ENCODE measurements around the gene ERF.

ERF gene

DNA sequence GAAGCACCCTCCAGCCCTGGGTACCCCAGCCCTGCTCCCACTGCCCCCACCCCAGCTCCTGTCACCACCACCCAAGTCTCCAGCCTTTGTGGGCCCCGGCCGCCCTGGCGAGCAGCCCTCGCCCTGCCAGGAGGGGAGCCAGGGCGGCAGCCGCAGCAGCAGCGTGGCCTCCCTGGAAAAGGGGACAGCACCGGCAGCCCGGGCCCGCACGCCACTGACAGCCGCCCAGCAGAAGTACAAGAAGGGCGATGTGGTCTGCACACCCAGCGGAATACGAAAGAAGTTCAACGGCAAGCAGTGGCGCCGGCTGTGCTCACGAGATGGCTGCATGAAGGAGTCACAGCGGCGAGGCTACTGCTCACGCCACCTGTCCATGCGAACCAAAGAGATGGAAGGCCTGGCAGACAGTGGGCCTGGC is 18.1 kb upstream of the ERF start:
- H3K27me3 ChIP-seq (ENCODE audit: control insufficient read depth, insufficient read depth, low read length): no peaks in the 10 kb centered on the region
- no peaks in the 10 kb centered on the region for H3K9me3 ChIP-seq (ENCODE audit: control insufficient read depth, insufficient read depth, low read depth, low read length)
- no peak overlapping the region for H3K4me3 ChIP-seq (ENCODE audit: low read depth, low read length)
- H3K36me3 ChIP-seq (ENCODE audit: control insufficient read depth, insufficient read depth, low read length): peaks cover 22% of the 10 kb centered on the region
- no peak overlapping the region for H3K27ac ChIP-seq (ENCODE audit: low read depth, low read length)
- H3K9ac ChIP-seq (ENCODE audit: low read length): no peak overlapping the region
- peaks cover 23% of the 10 kb centered on the region for H3K4me1 ChIP-seq (ENCODE audit: control insufficient read depth, insufficient read depth, low read length)

GRCh38 chr19:42272535-42272897 is 17.6 kb upstream of the ERF start:
- Histone ChIP-seq H3K27me3 (ENCODE audit: control insufficient read depth, insufficient read depth, low read length) (no peaks in the 10 kb centered on the region), H3K4me1 (ENCODE audit: control insufficient read depth, insufficient read depth, low read length) (peaks cover 22% of the 10 kb centered on the region), H3K4me3 (ENCODE audit: low read depth, low read length) (no peak overlapping the region), H3K36me3 (ENCODE audit: control insufficient read depth, insufficient read depth, low read length) (peaks cover 22% of the 10 kb centered on the region), H3K27ac (ENCODE audit: low read depth, low read length) (no peak overlapping the region), H3K9me3 (ENCODE audit: control insufficient read depth, insufficient read depth, low read depth, low read length) (no peaks in the 10 kb centered on the region), H3K9ac (ENCODE audit: low read length) (no peak overlapping the region)

GRCh38 chr19:42271861-42272534 is 17.1 kb upstream of the ERF start:
- Histone ChIP-seq H3K9me3 (ENCODE audit: control insufficient read depth, insufficient read depth, low read depth, low read length) (no peaks in the 10 kb centered on the region), H3K36me3 (ENCODE audit: control insufficient read depth, insufficient read depth, low read length) (peaks cover 22% of the 10 kb centered on the region), H3K4me1 (ENCODE audit: control insufficient read depth, insufficient read depth, low read length) (peaks cover 23% of the 10 kb centered on the region), H3K27me3 (ENCODE audit: control insufficient read depth, insufficient read depth, low read length) (no peaks in the 10 kb centered on the region), H3K9ac (ENCODE audit: low read length) (no peak overlapping the region), H3K27ac (ENCODE audit: low read depth, low read length) (no peak overlapping the region), H3K4me3 (ENCODE audit: low read depth, low read length) (no peak overlapping the region)

GRCh38 chr19:42271045-42271419 is 16.1 kb upstream of the ERF start:
- Histone ChIP-seq H3K9ac (ENCODE audit: low read length) (no peak overlapping the region), H3K4me3 (ENCODE audit: low read depth, low read length) (no peak overlapping the region), H3K9me3 (ENCODE audit: control insufficient read depth, insufficient read depth, low read depth, low read length) (no peaks in the 10 kb centered on the region), H3K27me3 (ENCODE audit: control insufficient read depth, insufficient read depth, low read length) (no peaks in the 10 kb centered on the region), H3K4me1 (ENCODE audit: control insufficient read depth, insufficient read depth, low read length) (peaks cover 23% of the 10 kb centered on the region), H3K36me3 (ENCODE audit: control insufficient read depth, insufficient read depth, low read length) (peaks cover 22% of the 10 kb centered on the region), H3K27ac (ENCODE audit: low read depth, low read length) (no peak overlapping the region)

GRCh38 chr19:42270346-42271044 is 15.6 kb upstream of the ERF start:
- Histone ChIP-seq H3K36me3 (ENCODE audit: control insufficient read depth, insufficient read depth, low read length) (peaks cover 22% of the 10 kb centered on the region), H3K9ac (ENCODE audit: low read length) (no peak overlapping the region), H3K27me3 (ENCODE audit: control insufficient read depth, insufficient read depth, low read length) (no peaks in the 10 kb centered on the region), H3K4me3 (ENCODE audit: low read depth, low read length) (peak overlapping the region; percentile 79; the same call in 1 of the 2 replicates), H3K27ac (ENCODE audit: low read depth, low read length) (no peak overlapping the region; the same call in 1 of the 2 replicates), H3K9me3 (ENCODE audit: control insufficient read depth, insufficient read depth, low read depth, low read length) (no peaks in the 10 kb centered on the region), H3K4me1 (ENCODE audit: control insufficient read depth, insufficient read depth, low read length) (peaks cover 23% of the 10 kb centered on the region)

DNA sequence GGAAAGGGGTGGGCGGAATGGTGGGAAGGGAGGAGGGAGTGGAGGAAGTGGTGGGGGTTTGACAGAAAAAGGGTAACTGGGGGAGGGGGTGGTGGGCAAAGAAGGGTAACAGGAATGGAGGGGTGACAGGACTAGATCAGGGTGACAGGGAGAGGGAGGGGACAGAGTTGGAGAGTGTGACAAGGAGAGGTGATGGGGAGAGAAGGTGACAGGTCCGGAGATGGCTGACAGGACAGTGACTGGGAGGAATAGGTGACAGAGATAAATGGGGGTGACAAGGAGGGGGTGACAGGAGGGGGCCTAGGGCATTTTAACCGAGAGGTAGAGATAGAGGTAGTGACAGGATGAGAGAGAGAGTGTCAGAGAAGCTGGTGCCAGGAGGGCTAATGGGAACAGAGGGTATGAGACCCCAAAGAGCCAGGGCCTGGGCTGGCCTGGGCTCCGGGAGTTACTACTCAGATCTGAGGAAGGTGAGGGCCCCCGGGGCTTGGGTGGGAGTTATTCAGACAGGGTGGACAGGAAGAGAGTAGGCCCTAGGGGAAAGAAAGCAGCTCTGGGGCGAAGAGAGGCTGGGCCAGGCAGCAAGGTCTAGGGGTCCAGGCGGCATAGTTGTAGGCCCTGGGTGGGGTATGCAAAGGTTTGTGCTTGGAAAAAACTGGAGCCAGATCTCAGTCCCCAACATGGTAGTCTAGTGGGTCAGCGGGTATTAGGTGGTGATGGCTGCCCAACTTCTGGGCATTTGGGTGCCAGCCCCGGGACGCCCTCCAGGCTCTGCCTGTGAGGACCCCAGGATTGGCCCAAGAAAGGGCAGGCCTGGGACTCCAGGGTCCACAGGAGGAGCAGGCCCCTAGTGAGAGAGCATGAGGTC is 14.8 kb upstream of the ERF start:
- no peak overlapping the region for H3K27ac ChIP-seq (ENCODE audit: low read depth, low read length)
- H3K36me3 ChIP-seq (ENCODE audit: control insufficient read depth, insufficient read depth, low read length): peaks cover 22% of the 10 kb centered on the region
- H3K4me3 ChIP-seq (ENCODE audit: low read depth, low read length): peak overlapping the region; percentile 79
- H3K27me3 ChIP-seq (ENCODE audit: control insufficient read depth, insufficient read depth, low read length): no peaks in the 10 kb centered on the region
- no peaks in the 10 kb centered on the region for H3K9me3 ChIP-seq (ENCODE audit: control insufficient read depth, insufficient read depth, low read depth, low read length)
- H3K4me1 ChIP-seq (ENCODE audit: control insufficient read depth, insufficient read depth, low read length): peaks cover 23% of the 10 kb centered on the region
- peak overlapping the region; percentile 21 for H3K9ac ChIP-seq (ENCODE audit: low read length)

- Histone ChIP-seq H3K27ac (ENCODE audit: low read depth, low read length) (peak within 1 kb of the TSS; percentile 99), H3K9ac (ENCODE audit: low read length) (peak within 1 kb of the TSS; percentile 94), H3K9me3 (ENCODE audit: control insufficient read depth, insufficient read depth, low read depth, low read length) (no peaks in the 10 kb centered on the region), H3K27me3 (ENCODE audit: control insufficient read depth, insufficient read depth, low read length) (no peaks in the 10 kb centered on the region), H3K4me1 (ENCODE audit: control insufficient read depth, insufficient read depth, low read length) (peaks cover 23% of the 10 kb centered on the region), H3K4me3 (ENCODE audit: low read depth, low read length) (peak within 1 kb of the TSS; percentile 79), H3K36me3 (ENCODE audit: control insufficient read depth, insufficient read depth, low read length) (peaks cover 14% of the 10 kb centered on the region)
Observed at GRCh38 chr19:42268704-42269477, 14.0 kb upstream of the ERF start, which contains the start of gene CIC. CIC (plus strand) TSS chr19:42269252; CDS start chr19:42271784, 2,532 bp downstream.

GRCh38 chr19:42268142-42268703 is 13.3 kb upstream of the ERF start:
- no peaks in the 10 kb centered on the region for H3K27me3 ChIP-seq (ENCODE audit: control insufficient read depth, insufficient read depth, low read length)
- H3K4me1 ChIP-seq (ENCODE audit: control insufficient read depth, insufficient read depth, low read length): peaks cover 23% of the 10 kb centered on the region
- peaks cover 8% of the 10 kb centered on the region for H3K36me3 ChIP-seq (ENCODE audit: control insufficient read depth, insufficient read depth, low read length)
- H3K27ac ChIP-seq (ENCODE audit: low read depth, low read length): peak overlapping the region; percentile 99
- H3K4me3 ChIP-seq (ENCODE audit: low read depth, low read length): peak overlapping the region; percentile 79
- H3K9ac ChIP-seq (ENCODE audit: low read length): peak overlapping the region; percentile 94
- no peaks in the 10 kb centered on the region for H3K9me3 ChIP-seq (ENCODE audit: control insufficient read depth, insufficient read depth, low read depth, low read length)

GRCh38 chr19:42267644-42268141 is 12.8 kb upstream of the ERF start:
- Histone ChIP-seq H3K27ac (ENCODE audit: low read depth, low read length) (0 out of 2 replicates have a peak overlapping the region, but pooled peaks have one; percentile 99), H3K4me1 (ENCODE audit: control insufficient read depth, insufficient read depth, low read length) (peaks cover 23% of the 10 kb centered on the region), H3K27me3 (ENCODE audit: control insufficient read depth, insufficient read depth, low read length) (no peaks in the 10 kb centered on the region), H3K4me3 (ENCODE audit: low read depth, low read length) (peak overlapping the region; percentile 79), H3K36me3 (ENCODE audit: control insufficient read depth, insufficient read depth, low read length) (peaks cover 5% of the 10 kb centered on the region), H3K9ac (ENCODE audit: low read length) (peak overlapping the region; percentile 64), H3K9me3 (ENCODE audit: control insufficient read depth, insufficient read depth, low read depth, low read length) (no peaks in the 10 kb centered on the region)
